HepG2 (cell line): ENCODE results near the gene FIBCD1. TPM values are rescaled to one million over a fixed set of nuclear protein-coding genes. Genes with fewer than 3 reads are reported as not detected.

Source experiments
- ATAC-seq: fragments of 200-7000 bp; cut with Tn5 transposase; 3 replicates; pipeline ENCODE4 v1.9.1; 2020; ENCODE audit warnings: mild to moderate bottlenecking, moderate library complexity
- BruUV-seq: library from RNA; stranded (reverse); fragments of 400-500 nt; replicated peaks from 2 replicates; lab custom pipeline; 2021; lab: Mats Ljungman, UMichigan
- CTCF ChIA-PET: fragments of 300-600 bp; formaldehyde crosslinking; extraction: SDS; loops from one replicate; lab custom pipeline; 2021; ENCODE audit warnings: low total read pairs, inconsistent platforms, low intra/inter-chr PET ratio; lab: Yijun Ruan, JAX
- POLR2A ChIA-PET: fragments of 350-600 bp; sonication (Branson Sonifier 250); formaldehyde crosslinking; loops from one replicate; lab custom pipeline; 2020; ENCODE audit warnings: antibody characterized with exemption, inconsistent platforms; lab: Yijun Ruan, JAX
- DNase-seq: peaks from one replicate; pipeline ENCODE4 v3.0.0-alpha.2; 2015; ENCODE audit warnings: low spot score
- FAIRE-seq: peaks from 3 replicates; lab custom pipeline; 2011; peaks lifted over from hg19 to GRCh38; lab: Jason Lieb, UNC
- H2AFZ ChIP-seq: one replicate; pipeline ENCODE4 v1.6.1; 2011; ENCODE audit warnings: low read length, inconsistent platforms
- H3K27ac ChIP-seq: fragments of 300-600 bp; 3 replicates; pipeline ENCODE4 v1.8.0; 2011; ENCODE audit warnings: mixed run types, mild to moderate bottlenecking, mixed read lengths, low read length, inconsistent platforms; ENCODE audit not compliant: insufficient read depth; ENCODE audit errors: extremely low read length
- H3K27me3 ChIP-seq, 2 experiments: fragments of 200-600 bp in 1 of 2; 2 replicates in 1 of 2; 3 replicates in 1 of 2; pipeline versions ENCODE4 v1.6.0 to v1.8.0; 2011; ENCODE audit warnings: low read length in 2 of 2, mild to moderate bottlenecking in 2 of 2, moderate library complexity in 2 of 2, inconsistent platforms in 1 of 2; ENCODE audit not compliant: insufficient read depth in 2 of 2, control insufficient read depth in 1 of 2
- H3K36me3 ChIP-seq, 2 experiments: fragments of 200-600 bp in 1 of 2; replicated peaks in 1 of 2; 2 replicates in 1 of 2; 3 replicates in 1 of 2; pipeline versions ENCODE4 v1.5.1 to v1.8.0; 2011; ENCODE audit warnings: low read length in 2 of 2, inconsistent platforms in 1 of 2; ENCODE audit not compliant: insufficient read depth in 2 of 2, control insufficient read depth in 1 of 2
- H3K4me1 ChIP-seq: 2 replicates; pipeline ENCODE4 v1.5.1; 2012; ENCODE audit warnings: low read length, inconsistent platforms; ENCODE audit not compliant: insufficient read depth
- H3K4me2 ChIP-seq: 2 replicates; pipeline ENCODE4 v1.6.0; 2011; ENCODE audit warnings: low read depth, low read length, inconsistent platforms
- H3K4me3 ChIP-seq, 3 experiments: fragments of 200-600 bp in 1 of 3; sonication (generic), shearing (Covaris generic) in 1 of 3; replicated peaks in 1 of 3; 2 replicates each; pipeline ENCODE4 v1.5.1; 2011 to 2016; ENCODE audit warnings: low read length in 3 of 3, inconsistent platforms in 2 of 3, low read depth in 2 of 3, mild to moderate bottlenecking in 2 of 3, control low read depth in 1 of 3, mixed read lengths in 1 of 3; ENCODE audit not compliant: insufficient read depth in 1 of 3
- H3K79me2 ChIP-seq: one replicate; pipeline ENCODE4 v1.6.1; 2011; ENCODE audit warnings: low read length, inconsistent platforms; ENCODE audit not compliant: insufficient read depth
- H3K9ac ChIP-seq: 2 replicates; pipeline ENCODE4 v1.6.0; 2011; ENCODE audit warnings: mild to moderate bottlenecking, low read depth, low read length, inconsistent platforms; ENCODE audit not compliant: insufficient read depth
- H3K9me3 ChIP-seq: 2 replicates; pipeline ENCODE4 v1.5.1; 2012; ENCODE audit warnings: mild to moderate bottlenecking, low read length
- H4K20me1 ChIP-seq: 2 replicates; pipeline ENCODE4 v1.6.0; 2011; ENCODE audit warnings: inconsistent platforms, mild to moderate bottlenecking, low read length, moderate library complexity; ENCODE audit not compliant: insufficient read depth
- ATRX ChIP-seq: sonication (generic); formaldehyde crosslinking; IDR thresholded peaks from 2 replicates; pipeline ENCODE4 v1.4.0; 2020; ENCODE audit warnings: missing genetic modification reagents, borderline replicate concordance
- HIVEP1 ChIP-seq: sonication (generic); formaldehyde crosslinking; IDR thresholded peaks from 2 replicates; pipeline ENCODE4 v1.4.0; 2020; ENCODE audit warnings: mild to moderate bottlenecking, missing genetic modification reagents
- ZNF503 ChIP-seq: sonication (generic); formaldehyde crosslinking; IDR thresholded peaks from 2 replicates; pipeline ENCODE4 v1.4.0; 2020; ENCODE audit warnings: missing genetic modification reagents
- ZNF772 ChIP-seq: sonication (generic); formaldehyde crosslinking; IDR thresholded peaks from 2 replicates; pipeline ENCODE4 v1.5.0; 2020; ENCODE audit warnings: mild to moderate bottlenecking, missing genetic modification reagents
- WGBS: methylation state at CpG from one replicate; pipeline ENCODE4 v1.1.6; 2017; ENCODE audit warnings: low lambda C conversion rate; 5-methylcytosine and 5-hydroxymethylcytosine counted together
- in situ Hi-C: cut with HindIII; loops from 2 replicates; pipeline ENCODE4 v1.10.0; 2017; ENCODE audit warnings: low pct_unique_long_range_greater_than_20kb; ENCODE audit not compliant: extremely low pct_ligation_motif_present
- intact Hi-C: fragments of 100-400 bp; cut with micrococcal nuclease; formaldehyde crosslinking; loops from one replicate; pipeline ENCODE4 v1.10.0; 2022; ENCODE audit not compliant: unreplicated experiment
- polyA plus RNA-seq, 8 experiments: library from polyadenylated mRNA; depleted of rRNA in 3 of 8; stranded (reverse) in 7 of 8; unstranded in 1 of 8; fragments of >200 nt; fragmentation: Illumina TruSeq in 4 of 8; extraction: Trizol in 4 of 8; gene quantifications; 2 replicates each; pipeline versions ENCODE4 v1.2.1 to v1.2.3, GENCODE V29; 2011 to 2016; ENCODE audit warnings: low read depth in 4 of 8, missing spikeins in 1 of 8, mixed read lengths in 1 of 8; ENCODE audit not compliant: insufficient read depth in 1 of 8
- total RNA-seq, 5 experiments: library from RNA; depleted of rRNA; stranded (reverse); fragments of >200 nt; fragmentation: Illumina TruSeq; extraction: Trizol; gene quantifications; 2 replicates each; pipeline ENCODE4 v1.2.3, GENCODE V29; 2016; ENCODE audit warnings: low read depth in 1 of 5

The FIBCD1 gene
- total and polyA plus RNA-seq, 2 of the 13 experiments (the other 11 are each of a cell fraction or from before 2014, with no cell fraction given) = 0.55 to 0.89 TPM

- Histone ChIP-seq H3K9me3 (no peaks in the 10 kb centered on the region), H4K20me1 (no peaks in the 10 kb centered on the region), H3K4me1 (peaks cover 24% of the 10 kb centered on the region), H3K4me3 (no peak overlapping the region), H3K27me3 (peaks cover 38 to 98% of the 10 kb centered on the region in 2 experiments), H3K79me2 (no peaks in the 10 kb centered on the region), H3K4me2 (no peak overlapping the region), H3K36me3 (no peaks in the 10 kb centered on the region), H2AFZ (no peak overlapping the region), H3K27ac (no peak overlapping the region), H3K9ac (no peak overlapping the region)
- ATAC-seq (no peak), FAIRE-seq (no peak), DNase-seq (no peak)
- ChIA-PET POLR2A (no interaction called here), CTCF (no interaction called here)
- TF ChIP-seq ATRX (CRISPR knock-in tag) (no peak), HIVEP1 (no peak), ZNF772 (no peak), ZNF503 (CRISPR knock-in tag) (no peak)
- in situ Hi-C loops = no loop called here
- 40% methylated on average over 11 of the region's 16 CpGs for WGBS
- intact Hi-C loops = loop anchor here (1.0 kb wide), 1 partner anchor 50 kb away; no protein-coding TSS in a partner anchor
- no TSS peak for BruUV-seq
These were observed 16.0 kb downstream of the FIBCD1 start for GRCh38 chr9:130922893-130923610.
